Right cardiac atrium (tissue), 5 donors: ENCODE results near the gene U2AF1L4. TPM values are rescaled to one million over a fixed set of nuclear protein-coding genes. Genes with fewer than 3 reads are reported as not detected.

Experiments
- ATAC-seq, 2 donors: fragments of 200-7000 bp; cut with Tn5 transposase; one replicate each; pipeline versions ENCODE4 v1.8.0 to v1.9.1; 2020; ENCODE audit warnings: moderate library complexity in 2 of 2, mild to moderate bottlenecking in 1 of 2
- DNase-seq, 3 donors: peaks; one replicate each; pipeline ENCODE4 v3.0.0-alpha.2; 2020
- H3K27ac ChIP-seq: one replicate; pipeline ENCODE4 v1.5.1; 2013; ENCODE audit warnings: mild to moderate bottlenecking, low read length, control low read depth, moderate library complexity
- H3K27me3 ChIP-seq: one replicate; pipeline ENCODE4 v1.6.1; 2013; ENCODE audit not compliant: control insufficient read depth, insufficient read depth
- H3K4me1 ChIP-seq: one replicate; pipeline ENCODE4 v1.6.1; 2013; ENCODE audit warnings: low read length; ENCODE audit not compliant: control insufficient read depth, insufficient read depth
- H3K4me3 ChIP-seq: one replicate; pipeline ENCODE4 v1.5.1; 2013; ENCODE audit warnings: low read length, control low read depth
- H3K9me3 ChIP-seq: one replicate; pipeline ENCODE4 v1.6.1; 2013; ENCODE audit warnings: low read length; ENCODE audit not compliant: control insufficient read depth
- WGBS: extraction: QIAGEN DNeasy Blood & Tissue Kit; methylation state at CpG from one replicate; pipeline ENCODE4 v1.1.7; 2013; 5-methylcytosine and 5-hydroxymethylcytosine counted together
- intact Hi-C, 4 donors: fragments of 100-400 bp; cut with DNase I; formaldehyde crosslinking; loops; one replicate each; pipeline versions ENCODE4 v1.11.0 to v1.14.0; 2022 to 2023
- polyA plus RNA-seq: library from polyadenylated mRNA; stranded (reverse); fragments of 200-250 nt; gene quantifications from one replicate; pipeline ENCODE4 v1.2.3, GENCODE V29; 2013
- total RNA-seq, 4 donors: library from RNA; stranded (reverse); fragmentation: NEBNext Ultra II Directional; extraction: Animal tissue kit (Norgen Biotek cat#: 25700); gene quantifications; one replicate each; pipeline ENCODE4 v1.2.1, GENCODE V29; 2021
- donor health status: healthy with polysubstance abuse.
- donor health status: DM: no; HTN: yes; CAD: no.
- donor health status: DM: no; HTN: no; CAD: no.
- donor health status: DM: no; HTN: yes; CAD: no; lungs with severe emphysema.
- donor health status: DM: yes; HTN: yes; CAD: no.

The U2AF1L4 gene
- total and polyA plus RNA-seq, 5 donors = 19.6 to 32.3 (median 25.6) TPM

DNA sequence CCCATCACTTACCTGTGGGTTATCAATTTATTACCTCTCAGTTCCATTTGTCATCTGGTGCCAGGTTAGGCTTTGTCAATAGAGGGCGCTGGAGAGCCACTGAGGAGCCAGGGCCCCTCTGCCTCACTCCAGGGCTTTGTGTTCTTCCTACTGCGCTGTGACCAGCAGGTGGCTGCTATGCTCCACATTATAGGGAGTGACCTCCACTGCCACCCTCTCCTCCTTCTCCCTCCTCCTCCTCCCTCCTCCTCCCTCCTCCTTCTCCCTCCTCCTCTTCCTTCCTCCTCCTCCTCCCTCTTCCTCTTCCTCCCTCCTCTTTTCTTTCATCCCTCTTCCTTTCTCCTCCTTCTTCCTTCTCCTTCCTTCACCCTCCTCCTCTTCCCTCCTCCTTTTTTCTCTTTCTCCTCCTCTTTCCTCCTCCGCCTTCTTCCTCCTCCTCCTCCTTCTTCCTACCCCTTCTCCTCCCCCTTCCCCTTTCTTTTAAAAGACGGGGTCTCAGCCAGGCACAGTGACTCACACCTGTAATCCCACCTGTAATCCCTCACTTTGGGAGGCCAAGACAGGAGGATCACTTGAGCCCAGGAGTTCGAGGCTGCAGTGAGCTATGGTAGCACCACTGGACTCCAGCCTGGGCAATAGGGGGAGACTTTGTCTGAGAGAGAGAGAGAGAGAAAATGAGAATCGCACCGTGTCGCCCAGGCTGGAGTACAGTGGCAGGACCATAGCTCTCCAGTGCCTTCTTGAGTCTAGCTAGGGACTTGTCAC, 51.2 kb downstream of the U2AF1L4 start:
- no peaks in the 10 kb centered on the region for H3K9me3 ChIP-seq

DNA sequence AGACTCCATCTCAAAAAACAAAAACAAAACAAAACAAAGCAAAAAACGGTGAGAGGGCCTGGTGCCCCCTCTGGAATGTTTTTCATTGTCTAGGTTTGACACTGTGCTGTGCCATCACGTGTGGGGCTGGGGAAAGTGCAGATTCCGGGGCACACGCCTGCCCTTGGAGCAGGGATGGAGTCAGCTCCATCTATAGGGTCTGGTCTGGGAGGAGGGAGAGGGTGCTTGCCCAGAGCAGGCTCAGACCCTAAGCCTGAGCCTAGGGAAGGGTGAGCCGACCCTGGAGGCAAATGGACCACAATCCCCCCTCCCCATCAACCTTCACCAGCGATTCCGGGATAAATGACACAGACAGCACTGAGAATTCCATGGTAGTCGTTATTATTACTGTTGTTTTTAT, 51.8 kb downstream of the U2AF1L4 start:
- Histone ChIP-seq H3K9me3 (no peaks in the 10 kb centered on the region), H3K27ac (no peak overlapping the region), H3K4me1 (no peaks in the 10 kb centered on the region), H3K4me3 (no peak overlapping the region), H3K27me3 (no peaks in the 10 kb centered on the region)
- peak; percentile 12 to 36 for ATAC-seq
- DNase-seq = no peak
- WGBS = 12% methylated on average over 8 of the region's 8 CpGs
- intact Hi-C loops = loop anchor here in 3 of 4 donors (5.0 to 10.0 kb wide), 2 partner anchors 129 to 241 kb away; partner anchors contain the start of gene LRFN3 (in 2 of the 3)

More for the DNA sequence above, 51.2 kb downstream of the U2AF1L4 start:
- Histone ChIP-seq H3K27ac (no peak overlapping the region), H3K27me3 (no peaks in the 10 kb centered on the region), H3K4me3 (no peak overlapping the region), H3K4me1 (no peaks in the 10 kb centered on the region)
- ATAC-seq (peak; percentile 99), DNase-seq (peak; percentile 88 to 94 (median 91))
- intact Hi-C loops = loop anchor here (1.0 to 10.0 kb wide), 4 partner anchors 22 to 241 kb away; partner anchors contain the start of gene LRFN3 (in 2 of the 4)
- 33% methylated on average over 8 of the region's 8 CpGs for WGBS

Other genes starting within 250 kb of the U2AF1L4 start
- 10 to 100 TPM in 3 of 4 donors, 1 to 10 TPM in 1; 9.1 to 23.4 (median 15.7) TPM for gene DMKN, start 231.8 kb downstream of the U2AF1L4 start, total RNA-seq
- 22.8 TPM for gene DMKN, start 231.8 kb downstream of the U2AF1L4 start, polyA plus RNA-seq
- not detected for gene SBSN, start 217.1 kb downstream of the U2AF1L4 start, total RNA-seq
- gene SBSN, start 217.1 kb downstream of the U2AF1L4 start, polyA plus RNA-seq = not detected
- gene GAPDHS, start 212.0 kb downstream of the U2AF1L4 start, total RNA-seq = not detected
- not detected for gene GAPDHS, start 212.0 kb downstream of the U2AF1L4 start, polyA plus RNA-seq
- 10 to 100 TPM; 77.3 to 94.8 (median 85.0) TPM for gene TMEM147, start 199.8 kb downstream of the U2AF1L4 start, total RNA-seq
- 140 TPM for gene TMEM147, start 199.8 kb downstream of the U2AF1L4 start, polyA plus RNA-seq
- gene ATP4A, start 181.8 kb downstream of the U2AF1L4 start, total RNA-seq = not detected
- not detected for gene ATP4A, start 181.8 kb downstream of the U2AF1L4 start, polyA plus RNA-seq
- not detected for gene PMIS2, start 159.2 kb downstream of the U2AF1L4 start, total RNA-seq
- gene PMIS2, start 159.2 kb downstream of the U2AF1L4 start, polyA plus RNA-seq = not detected
- 1 to 10 TPM; 3.1 to 5.6 (median 4.8) TPM for gene HAUS5, start 132.7 kb downstream of the U2AF1L4 start, total RNA-seq
- gene HAUS5, start 132.7 kb downstream of the U2AF1L4 start, polyA plus RNA-seq = 4.5 TPM
- gene RBM42, start 116.4 kb downstream of the U2AF1L4 start, total RNA-seq = 10 to 100 TPM; 52.0 to 57.9 (median 54.2) TPM
- gene RBM42, start 116.4 kb downstream of the U2AF1L4 start, polyA plus RNA-seq = 50.9 TPM
- gene ETV2, start 103.7 kb downstream of the U2AF1L4 start, total RNA-seq = 1 to 10 TPM in 1 of 4 donors, under 1 TPM in 2, not detected in 1; 0.41 to 1.0 (median 0.59) TPM
- gene ETV2, start 103.7 kb downstream of the U2AF1L4 start, polyA plus RNA-seq = 0.77 TPM
- 1,000 to 10,000 TPM in 3 of 4 donors, 100 to 1,000 TPM in 1; 899 to 1,285 (median 1,111) TPM for gene COX6B1, start 97.1 kb downstream of the U2AF1L4 start, total RNA-seq
- gene COX6B1, start 97.1 kb downstream of the U2AF1L4 start, polyA plus RNA-seq = 3,084 TPM
- not detected for gene UPK1A, start 78.9 kb downstream of the U2AF1L4 start, total RNA-seq
- not detected for gene UPK1A, start 78.9 kb downstream of the U2AF1L4 start, polyA plus RNA-seq
- gene ZBTB32, start 40.9 kb downstream of the U2AF1L4 start, total RNA-seq = not detected
- not detected for gene ZBTB32, start 40.9 kb downstream of the U2AF1L4 start, polyA plus RNA-seq
- 10 to 100 TPM; 14.7 to 19.1 (median 17.8) TPM for gene KMT2B, start 27.4 kb downstream of the U2AF1L4 start, total RNA-seq
- gene KMT2B, start 27.4 kb downstream of the U2AF1L4 start, polyA plus RNA-seq = 13.8 TPM
- gene IGFLR1, start 3.0 kb downstream of the U2AF1L4 start, total RNA-seq = 1 to 10 TPM; 1.8 to 6.3 (median 4.4) TPM
- 4.7 TPM for gene IGFLR1, start 3.0 kb downstream of the U2AF1L4 start, polyA plus RNA-seq
- 10 to 100 TPM; 40.0 to 50.4 (median 43.8) TPM for gene PSENEN, start 233 bp upstream of the U2AF1L4 start, total RNA-seq
- 69.7 TPM for gene PSENEN, start 233 bp upstream of the U2AF1L4 start, polyA plus RNA-seq
- gene LIN37, start 3.2 kb upstream of the U2AF1L4 start, total RNA-seq = 10 to 100 TPM in 2 of 4 donors, 1 to 10 TPM in 2; 8.2 to 14.6 (median 10.3) TPM
- gene LIN37, start 3.2 kb upstream of the U2AF1L4 start, polyA plus RNA-seq = 17.9 TPM
- 100 to 1,000 TPM; 107 to 207 (median 148) TPM for gene HSPB6, start 11.6 kb upstream of the U2AF1L4 start, total RNA-seq
- gene HSPB6, start 11.6 kb upstream of the U2AF1L4 start, polyA plus RNA-seq = 209 TPM
- 10 to 100 TPM in 1 of 4 donors, 1 to 10 TPM in 3; 5.6 to 10.3 (median 7.4) TPM for gene PROSER3, start 12.8 kb upstream of the U2AF1L4 start, total RNA-seq
- 6.4 TPM for gene PROSER3, start 12.8 kb upstream of the U2AF1L4 start, polyA plus RNA-seq
- gene ARHGAP33, start 30.1 kb upstream of the U2AF1L4 start, total RNA-seq = 10 to 100 TPM in 1 of 4 donors, 1 to 10 TPM in 3; 1.5 to 11.8 (median 4.9) TPM
- 4.3 TPM for gene ARHGAP33, start 30.1 kb upstream of the U2AF1L4 start, polyA plus RNA-seq
- not detected for gene PRODH2, start 67.4 kb upstream of the U2AF1L4 start, total RNA-seq
- gene PRODH2, start 67.4 kb upstream of the U2AF1L4 start, polyA plus RNA-seq = not detected
- gene NPHS1, start 107.1 kb upstream of the U2AF1L4 start, total RNA-seq = not detected
- gene NPHS1, start 107.1 kb upstream of the U2AF1L4 start, polyA plus RNA-seq = not detected
- not detected for gene KIRREL2, start 111.5 kb upstream of the U2AF1L4 start, total RNA-seq
- not detected for gene KIRREL2, start 111.5 kb upstream of the U2AF1L4 start, polyA plus RNA-seq
- gene APLP1, start 123.2 kb upstream of the U2AF1L4 start, total RNA-seq = 10 to 100 TPM; 18.0 to 26.3 (median 21.0) TPM
- gene APLP1, start 123.2 kb upstream of the U2AF1L4 start, polyA plus RNA-seq = 33.2 TPM
- 10 to 100 TPM in 1 of 4 donors, 1 to 10 TPM in 3; 4.4 to 10.7 (median 6.3) TPM for gene NFKBID, start 155.1 kb upstream of the U2AF1L4 start, total RNA-seq
- 6.4 TPM for gene NFKBID, start 155.1 kb upstream of the U2AF1L4 start, polyA plus RNA-seq
- gene HCST, start 157.1 kb upstream of the U2AF1L4 start, total RNA-seq = 1 to 10 TPM; 2.3 to 4.4 (median 2.7) TPM
- gene HCST, start 157.1 kb upstream of the U2AF1L4 start, polyA plus RNA-seq = 2.6 TPM
- gene TYROBP, start 162.9 kb upstream of the U2AF1L4 start, total RNA-seq = 10 to 100 TPM; 37.2 to 52.6 (median 43.3) TPM
- 36.7 TPM for gene TYROBP, start 162.9 kb upstream of the U2AF1L4 start, polyA plus RNA-seq
- 10 to 100 TPM in 1 of 4 donors, 1 to 10 TPM in 3; 8.2 to 10.8 (median 9.0) TPM for gene LRFN3, start 191.0 kb upstream of the U2AF1L4 start, total RNA-seq
- gene LRFN3, start 191.0 kb upstream of the U2AF1L4 start, polyA plus RNA-seq = 8.4 TPM
- gene SDHAF1, start 249.8 kb upstream of the U2AF1L4 start, total RNA-seq = 10 to 100 TPM; 10.9 to 14.9 (median 13.3) TPM
- gene SDHAF1, start 249.8 kb upstream of the U2AF1L4 start, polyA plus RNA-seq = 11.2 TPM